ENCODE measurements around the gene HHATL. TPM values are rescaled to one million over a fixed set of nuclear protein-coding genes. Genes with fewer than 3 reads are reported as not detected.

Gene HHATL
- total RNA-seq, 4 donors from 2014 or later: 0.23 to 1.2 TPM; not detected in 2

DNA sequence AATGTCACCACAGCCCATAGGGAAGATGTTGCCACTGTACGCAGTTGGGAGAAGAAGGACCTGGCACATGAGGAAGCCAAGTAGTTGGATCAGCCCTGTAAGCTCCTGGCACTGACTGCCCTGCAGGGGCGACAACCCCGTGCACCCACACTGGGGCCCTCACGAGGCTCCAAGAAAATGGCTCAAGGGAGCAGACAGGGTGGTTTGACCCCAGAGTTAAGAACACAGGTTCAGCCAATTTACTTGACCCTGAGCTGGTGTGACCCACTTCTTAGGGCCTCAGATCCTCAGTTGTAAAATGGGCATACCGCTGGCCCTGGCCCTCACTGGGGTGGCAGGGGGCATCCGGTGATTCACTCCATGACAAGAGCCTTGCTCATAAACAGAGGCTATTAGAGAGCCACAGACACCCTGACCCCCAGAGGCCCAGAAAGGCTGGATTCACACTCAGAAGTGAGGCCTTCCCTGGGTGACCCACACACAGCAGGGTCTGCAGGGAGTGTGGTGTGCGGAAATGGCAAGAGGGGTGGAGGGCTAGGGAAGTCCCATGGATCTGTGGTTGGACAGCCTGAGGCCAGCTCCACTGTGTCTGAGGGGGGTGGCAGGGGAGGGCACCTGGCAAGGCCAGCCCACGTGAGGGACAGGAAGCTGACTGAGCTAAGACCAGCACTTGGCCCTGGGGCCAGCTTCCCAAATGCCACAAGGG is 1.7 kb upstream of the HHATL start:
- TF ChIP-seq, protein P1, sequence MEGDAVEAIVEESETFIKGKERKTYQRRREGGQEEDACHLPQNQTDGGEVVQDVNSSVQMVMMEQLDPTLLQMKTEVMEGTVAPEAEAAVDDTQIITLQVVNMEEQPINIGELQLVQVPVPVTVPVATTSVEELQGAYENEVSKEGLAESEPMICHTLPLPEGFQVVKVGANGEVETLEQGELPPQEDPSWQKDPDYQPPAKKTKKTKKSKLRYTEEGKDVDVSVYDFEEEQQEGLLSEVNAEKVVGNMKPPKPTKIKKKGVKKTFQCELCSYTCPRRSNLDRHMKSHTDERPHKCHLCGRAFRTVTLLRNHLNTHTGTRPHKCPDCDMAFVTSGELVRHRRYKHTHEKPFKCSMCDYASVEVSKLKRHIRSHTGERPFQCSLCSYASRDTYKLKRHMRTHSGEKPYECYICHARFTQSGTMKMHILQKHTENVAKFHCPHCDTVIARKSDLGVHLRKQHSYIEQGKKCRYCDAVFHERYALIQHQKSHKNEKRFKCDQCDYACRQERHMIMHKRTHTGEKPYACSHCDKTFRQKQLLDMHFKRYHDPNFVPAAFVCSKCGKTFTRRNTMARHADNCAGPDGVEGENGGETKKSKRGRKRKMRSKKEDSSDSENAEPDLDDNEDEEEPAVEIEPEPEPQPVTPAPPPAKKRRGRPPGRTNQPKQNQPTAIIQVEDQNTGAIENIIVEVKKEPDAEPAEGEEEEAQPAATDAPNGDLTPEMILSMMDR (IDR thresholded peaks at IDR 0.05): no peak
- TF ChIP-seq POLR2A (IDR thresholded peaks at IDR 0.05) (no peak), POLR2AphosphoS5 (IDR thresholded peaks at IDR 0.05) (no peak), EP300 (IDR thresholded peaks at IDR 0.05) (no peak)
- no peaks in the 10 kb centered on the region for H3K4me1 ChIP-seq
- H3K9me3 ChIP-seq: no peaks in the 10 kb centered on the region
- H3K4me3 ChIP-seq: no peak overlapping the region
- no peak for ATAC-seq
- H3K27me3 ChIP-seq: peaks cover 5% of the 10 kb centered on the region
- 91 to 93% methylated on average over 3 to 4 of the region's 8 CpGs for WGBS, 2 donors (ENCODE audit: low coverage in 1 of 2)
- no peaks in the 10 kb centered on the region for H3K36me3 ChIP-seq
- H3K27ac ChIP-seq: no peak overlapping the region

DNA sequence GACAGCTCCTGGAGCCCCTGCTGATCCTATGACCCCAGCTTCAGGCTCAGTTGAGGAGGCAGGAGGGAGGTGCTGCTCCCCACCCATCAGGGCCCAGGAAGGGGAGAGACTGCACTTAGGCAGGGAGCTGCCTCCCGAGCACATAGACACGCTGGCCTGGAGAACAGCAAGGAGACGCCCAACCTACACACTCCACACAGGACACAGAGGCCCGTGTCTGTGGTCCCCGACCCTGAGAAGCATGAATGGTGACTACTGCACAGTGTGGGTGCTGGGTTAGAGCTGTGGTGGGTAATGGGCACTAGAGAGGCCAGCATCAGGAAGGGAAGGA is 1.1 kb upstream of the HHATL start:
- Histone ChIP-seq H3K4me1 (no peaks in the 10 kb centered on the region), H3K4me3 (no peak overlapping the region), H3K36me3 (no peaks in the 10 kb centered on the region), H3K9me3 (no peaks in the 10 kb centered on the region), H3K27me3 (peaks cover 5% of the 10 kb centered on the region), H3K27ac (no peak overlapping the region)
- no peak for ATAC-seq
- TF ChIP-seq POLR2A (IDR thresholded peaks at IDR 0.05) (no peak), EP300 (IDR thresholded peaks at IDR 0.05) (no peak), POLR2AphosphoS5 (IDR thresholded peaks at IDR 0.05) (no peak)
- TF ChIP-seq, protein P1 (IDR thresholded peaks at IDR 0.05): no peak
- 67% methylated on average over 3 of the region's 5 CpGs; no CpG with 5 or more reads in 1 of the 2 donors for WGBS, 2 donors (ENCODE audit: low coverage in 1 of 2)

DNA sequence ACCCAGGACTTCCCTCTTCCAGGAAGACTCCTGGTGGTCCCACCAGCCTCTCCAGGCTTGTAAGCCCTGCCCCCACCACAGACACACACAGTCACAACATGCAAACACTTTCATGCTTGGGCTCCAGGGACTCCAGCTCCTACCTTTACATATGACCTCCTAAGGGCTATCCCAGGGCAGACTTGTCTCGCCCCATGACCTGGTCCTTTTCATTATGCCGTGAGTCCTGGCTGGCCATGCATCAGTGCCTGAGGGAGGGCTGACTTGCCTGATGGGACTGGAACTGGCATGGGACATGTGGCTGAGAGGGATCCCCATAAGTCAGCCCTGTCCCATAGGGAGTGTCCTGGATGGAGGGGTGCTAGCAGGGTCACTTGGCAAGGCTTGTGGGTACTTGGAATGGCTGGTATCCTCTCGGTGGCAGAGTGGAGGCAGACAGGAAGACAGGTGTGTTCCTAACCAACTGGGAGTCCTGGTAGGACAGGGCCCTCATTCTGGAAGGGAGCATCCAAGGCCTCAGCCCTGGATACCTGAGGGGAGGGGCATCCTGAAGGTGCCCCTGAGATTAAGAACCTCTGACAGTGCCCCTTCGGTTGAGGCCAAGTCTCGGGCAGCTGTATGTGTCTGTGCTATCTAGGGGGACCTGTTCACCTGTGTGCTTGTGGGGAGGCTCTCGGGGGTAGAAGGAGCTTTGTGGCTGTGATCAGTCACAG is 540 bp upstream of the HHATL start:
- TF ChIP-seq EP300 (IDR thresholded peaks at IDR 0.05) (no peak), POLR2A (IDR thresholded peaks at IDR 0.05) (no peak), POLR2AphosphoS5 (IDR thresholded peaks at IDR 0.05) (no peak)
- TF ChIP-seq, protein P1 (IDR thresholded peaks at IDR 0.05): no peak
- no peak overlapping the region for H3K27ac ChIP-seq

DNA sequence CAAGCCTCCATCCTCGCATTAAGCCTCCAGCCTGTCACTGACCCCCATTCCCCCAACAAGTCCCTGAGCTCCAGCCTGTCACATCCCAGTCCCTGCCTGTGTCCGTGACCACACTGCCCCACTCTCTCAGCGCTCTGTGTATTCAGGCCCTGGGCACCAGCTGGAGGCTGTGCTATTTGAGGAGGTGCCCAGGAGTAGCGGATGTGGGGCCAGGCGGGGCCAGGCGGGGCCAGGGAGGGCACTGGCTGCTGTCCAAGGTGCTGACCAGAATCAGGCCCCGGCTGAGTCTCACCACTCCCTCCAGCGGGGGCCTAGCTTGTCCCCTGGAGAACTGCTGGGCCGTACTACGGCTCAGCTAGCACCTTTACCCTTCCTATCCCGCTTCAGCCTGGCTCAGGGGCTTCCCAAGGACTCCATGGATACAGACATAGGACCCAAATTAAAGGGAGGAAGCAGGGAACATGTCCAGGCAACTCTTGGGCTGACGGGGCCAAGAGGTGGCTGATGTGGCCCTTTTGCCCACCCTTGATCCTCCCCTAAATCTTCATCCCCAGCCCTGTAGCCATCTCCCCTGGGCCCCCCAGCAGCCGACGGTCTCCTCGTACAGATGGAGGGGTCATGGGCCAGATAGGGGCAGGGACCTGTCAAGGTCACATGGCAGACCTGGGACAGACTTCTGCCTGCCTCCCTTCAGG is 1.1 kb downstream of the HHATL start:
- H3K36me3 ChIP-seq: no peaks in the 10 kb centered on the region
- peaks cover 12% of the 10 kb centered on the region for H3K27me3 ChIP-seq
- no peaks in the 10 kb centered on the region for H3K9me3 ChIP-seq
- TF ChIP-seq POLR2A (IDR thresholded peaks at IDR 0.05) (no peak), POLR2AphosphoS5 (IDR thresholded peaks at IDR 0.05) (no peak), EP300 (IDR thresholded peaks at IDR 0.05) (no peak)
- TF ChIP-seq, protein P1 (IDR thresholded peaks at IDR 0.05): no peak
- H3K4me3 ChIP-seq: no peak overlapping the region
- ATAC-seq: no peak
- no peak overlapping the region for H3K27ac ChIP-seq
- 89 to 95% methylated on average over 1 to 2 of the region's 15 CpGs for WGBS, 2 donors (ENCODE audit: low coverage in 1 of 2)
- no peaks in the 10 kb centered on the region for H3K4me1 ChIP-seq

More for the DNA sequence above, 540 bp upstream of the HHATL start:
- no peak overlapping the region for H3K4me3 ChIP-seq
- H3K27me3 ChIP-seq: peaks cover 5% of the 10 kb centered on the region
- H3K4me1 ChIP-seq: no peaks in the 10 kb centered on the region
- no peaks in the 10 kb centered on the region for H3K36me3 ChIP-seq
- H3K9me3 ChIP-seq: no peaks in the 10 kb centered on the region
- no CpG with 5 or more reads among the region's 6 CpGs for WGBS, 2 donors (ENCODE audit: low coverage in 1 of 2)
- ATAC-seq: no peak
